ENCODE measurements around the gene CEP112. TPM values are rescaled to one million over a fixed set of nuclear protein-coding genes. Genes with fewer than 3 reads are reported as not detected.

CEP112 gene
- total and polyA plus RNA-seq, 2 of the 13 experiments (the other 11 are each of a cell fraction or from before 2014, with no cell fraction given), result 1.2 to 3.4 TPM

GRCh38 chr17:65688307-65688706 lies 503.6 kb downstream of the CEP112 start:
- in situ Hi-C loops (cut with HindIII; ENCODE audit: extremely low pct_ligation_motif_present, low pct_unique_long_range_greater_than_20kb), result no loop called here
- no peaks in the 10 kb centered on the region for H3K9me3 ChIP-seq (ENCODE audit: low read length)

GRCh38 chr17:65685110-65685509 lies 506.8 kb downstream of the CEP112 start:
- Histone ChIP-seq H3K27me3 (ENCODE audit: control insufficient read depth in 1 of 2, insufficient read depth in 2 of 2, low read length in 2 of 2) (no peaks in the 10 kb centered on the region), H4K20me1 (ENCODE audit: insufficient read depth, low read length) (no peaks in the 10 kb centered on the region), H3K4me1 (ENCODE audit: insufficient read depth, low read length) (peaks cover 15% of the 10 kb centered on the region), H3K4me3 (replicated peaks in 1 of 3; ENCODE audit: insufficient read depth in 1 of 3, low read depth in 2 of 3, low read length in 3 of 3) (no peak overlapping the region), H3K9ac (ENCODE audit: insufficient read depth, low read depth, low read length) (no peak overlapping the region), H3K9me3 (ENCODE audit: low read length) (no peaks in the 10 kb centered on the region), H3K27ac (ENCODE audit: extremely low read length, insufficient read depth, low read length) (no peak overlapping the region), H3K79me2 (ENCODE audit: insufficient read depth, low read length) (no peaks in the 10 kb centered on the region), H2AFZ (ENCODE audit: low read length) (no peak overlapping the region), H3K36me3 (replicated peaks in 1 of 2; ENCODE audit: control insufficient read depth in 1 of 2, insufficient read depth in 2 of 2, low read length in 2 of 2) (no peaks in the 10 kb centered on the region), H3K4me2 (ENCODE audit: low read depth, low read length) (no peak overlapping the region)
- DNase-seq (ENCODE audit: low spot score) (no peak), ATAC-seq (no peak), FAIRE-seq (no peak)
- TF ChIP-seq, protein P1, sequence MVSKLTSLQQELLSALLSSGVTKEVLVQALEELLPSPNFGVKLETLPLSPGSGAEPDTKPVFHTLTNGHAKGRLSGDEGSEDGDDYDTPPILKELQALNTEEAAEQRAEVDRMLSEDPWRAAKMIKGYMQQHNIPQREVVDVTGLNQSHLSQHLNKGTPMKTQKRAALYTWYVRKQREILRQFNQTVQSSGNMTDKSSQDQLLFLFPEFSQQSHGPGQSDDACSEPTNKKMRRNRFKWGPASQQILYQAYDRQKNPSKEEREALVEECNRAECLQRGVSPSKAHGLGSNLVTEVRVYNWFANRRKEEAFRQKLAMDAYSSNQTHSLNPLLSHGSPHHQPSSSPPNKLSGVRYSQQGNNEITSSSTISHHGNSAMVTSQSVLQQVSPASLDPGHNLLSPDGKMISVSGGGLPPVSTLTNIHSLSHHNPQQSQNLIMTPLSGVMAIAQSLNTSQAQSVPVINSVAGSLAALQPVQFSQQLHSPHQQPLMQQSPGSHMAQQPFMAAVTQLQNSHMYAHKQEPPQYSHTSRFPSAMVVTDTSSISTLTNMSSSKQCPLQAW (CRISPR knock-in tag; IDR thresholded peaks at IDR 0.05), result no peak
- TF ChIP-seq, protein P2, sequence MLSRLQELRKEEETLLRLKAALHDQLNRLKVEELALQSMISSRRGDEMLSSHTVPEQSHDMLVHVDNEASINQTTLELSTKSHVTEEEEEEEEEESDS (CRISPR knock-in tag; IDR thresholded peaks at IDR 0.05; ENCODE audit: borderline replicate concordance), result no peak
- TF ChIP-seq KLF11 (CRISPR knock-in tag; IDR thresholded peaks at IDR 0.05), result no peak
- no peak for TF ChIP-seq PHF8 (CRISPR knock-in tag; IDR thresholded peaks at IDR 0.05)
- TF ChIP-seq HNRNPH1 (optimal IDR thresholded peaks at IDR 0.05; ENCODE audit: low read depth, low read length), result no peak
- no peak for TF ChIP-seq ZNF703 (CRISPR knock-in tag; IDR thresholded peaks at IDR 0.05; ENCODE audit: borderline replicate concordance)
- TF ChIP-seq ZNF205 (CRISPR knock-in tag; IDR thresholded peaks at IDR 0.05), result no peak
- TF ChIP-seq SIN3A (IDR thresholded peaks at IDR 0.05; ENCODE audit: borderline replicate concordance, low read depth, low read length), result no peak
- TF ChIP-seq ZNF331 (CRISPR knock-in tag; IDR thresholded peaks at IDR 0.05), result no peak
- no peak for TF ChIP-seq SSRP1 (CRISPR knock-in tag; IDR thresholded peaks at IDR 0.05)
- CTCF ChIA-PET (ENCODE audit: low intra/inter-chr PET ratio, low total read pairs), result no interaction called here
- no TSS peak for BruUV-seq (replicated peaks)
- in situ Hi-C loops (cut with HindIII; ENCODE audit: extremely low pct_ligation_motif_present, low pct_unique_long_range_greater_than_20kb) (no loop called here), intact Hi-C loops (cut with micrococcal nuclease; ENCODE audit: unreplicated experiment) (no loop called here)
- POLR2A ChIA-PET, result no interaction called here
- 100% methylated on average over 1 of the region's 1 CpG for WGBS (ENCODE audit: low lambda C conversion rate)

More at GRCh38 chr17:65688307-65688706, 503.6 kb downstream of the CEP112 start:
- no peak for TF ChIP-seq THAP7 (CRISPR knock-in tag; IDR thresholded peaks at IDR 0.05)
- no peak for TF ChIP-seq MLLT10 (CRISPR knock-in tag; IDR thresholded peaks at IDR 0.05)
- TF ChIP-seq, protein P3, sequence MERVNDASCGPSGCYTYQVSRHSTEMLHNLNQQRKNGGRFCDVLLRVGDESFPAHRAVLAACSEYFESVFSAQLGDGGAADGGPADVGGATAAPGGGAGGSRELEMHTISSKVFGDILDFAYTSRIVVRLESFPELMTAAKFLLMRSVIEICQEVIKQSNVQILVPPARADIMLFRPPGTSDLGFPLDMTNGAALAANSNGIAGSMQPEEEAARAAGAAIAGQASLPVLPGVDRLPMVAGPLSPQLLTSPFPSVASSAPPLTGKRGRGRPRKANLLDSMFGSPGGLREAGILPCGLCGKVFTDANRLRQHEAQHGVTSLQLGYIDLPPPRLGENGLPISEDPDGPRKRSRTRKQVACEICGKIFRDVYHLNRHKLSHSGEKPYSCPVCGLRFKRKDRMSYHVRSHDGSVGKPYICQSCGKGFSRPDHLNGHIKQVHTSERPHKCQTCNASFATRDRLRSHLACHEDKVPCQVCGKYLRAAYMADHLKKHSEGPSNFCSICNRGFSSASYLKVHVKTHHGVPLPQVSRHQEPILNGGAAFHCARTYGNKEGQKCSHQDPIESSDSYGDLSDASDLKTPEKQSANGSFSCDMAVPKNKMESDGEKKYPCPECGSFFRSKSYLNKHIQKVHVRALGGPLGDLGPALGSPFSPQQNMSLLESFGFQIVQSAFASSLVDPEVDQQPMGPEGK (CRISPR knock-in tag; IDR thresholded peaks at IDR 0.05), result no peak
- no peak for TF ChIP-seq NCOA2 (CRISPR knock-in tag; IDR thresholded peaks at IDR 0.05)
- TF ChIP-seq NFYB (CRISPR knock-in tag; IDR thresholded peaks at IDR 0.05), result peak; percentile 51
- no peak for TF ChIP-seq ISX (CRISPR knock-in tag; conservative IDR thresholded peaks at IDR 0.05)
- Histone ChIP-seq H3K27me3 (ENCODE audit: control insufficient read depth in 1 of 2, insufficient read depth in 2 of 2, low read length in 2 of 2) (no peaks in the 10 kb centered on the region), H3K36me3 (replicated peaks in 1 of 2; ENCODE audit: control insufficient read depth in 1 of 2, insufficient read depth in 2 of 2, low read length in 2 of 2) (no peaks in the 10 kb centered on the region), H2AFZ (ENCODE audit: low read length) (no peak overlapping the region), H3K79me2 (ENCODE audit: insufficient read depth, low read length) (no peaks in the 10 kb centered on the region), H3K27ac (ENCODE audit: extremely low read length, insufficient read depth, low read length) (no peak overlapping the region), H3K4me2 (ENCODE audit: low read depth, low read length) (no peak overlapping the region), H3K9ac (ENCODE audit: insufficient read depth, low read depth, low read length) (no peak overlapping the region), H3K4me3 (replicated peaks in 1 of 3; ENCODE audit: insufficient read depth in 1 of 3, low read depth in 2 of 3, low read length in 3 of 3) (no peak overlapping the region), H4K20me1 (ENCODE audit: insufficient read depth, low read length) (no peaks in the 10 kb centered on the region), H3K4me1 (ENCODE audit: insufficient read depth, low read length) (peaks cover 41% of the 10 kb centered on the region)
- no peak for ATAC-seq
- ChIA-PET CTCF (ENCODE audit: low intra/inter-chr PET ratio, low total read pairs) (no interaction called here), POLR2A (no interaction called here)
- intact Hi-C loops (cut with micrococcal nuclease; ENCODE audit: unreplicated experiment), result no loop called here
- BruUV-seq (replicated peaks), result no TSS peak
- FAIRE-seq, result no peak
- DNase-seq (ENCODE audit: low spot score), result no peak
- WGBS (ENCODE audit: low lambda C conversion rate), result 93% methylated on average over 2 of the region's 2 CpGs

Measured in HepG2 (cell line).